ENCODE data around the gene XPO6.

Gene XPO6

GRCh38 chr16:28183484-28183883 lies 28.3 kb downstream of the XPO6 start:
- DNase-seq (ENCODE audit: low spot score) = no peak

GRCh38 chr16:28182801-28183200 lies 29.0 kb downstream of the XPO6 start:
- no peak for DNase-seq (ENCODE audit: low spot score)

GRCh38 chr16:28182183-28182582 lies 29.6 kb downstream of the XPO6 start:
- no peak for DNase-seq (ENCODE audit: low spot score)

- no peak for DNase-seq (ENCODE audit: low spot score)
These were observed 30.2 kb downstream of the XPO6 start for GRCh38 chr16:28181515-28181914.

- no peak for DNase-seq (ENCODE audit: low spot score)
These were observed 30.9 kb downstream of the XPO6 start for GRCh38 chr16:28180655-28181460.

GRCh38 chr16:28179354-28179753 lies 32.4 kb downstream of the XPO6 start:
- no peak for DNase-seq (ENCODE audit: low spot score)

GRCh38 chr16:28175715-28176114 lies 36.0 kb downstream of the XPO6 start:
- no peak for DNase-seq (ENCODE audit: low spot score)

GRCh38 chr16:28172336-28172735 lies 39.4 kb downstream of the XPO6 start:
- no peak for DNase-seq (ENCODE audit: low spot score)

GRCh38 chr16:28171816-28172215 lies 39.9 kb downstream of the XPO6 start:
- no peak for DNase-seq (ENCODE audit: low spot score)

- peak; percentile 74 for DNase-seq (ENCODE audit: low spot score)
These were observed 42.7 kb downstream of the XPO6 start for GRCh38 chr16:28168991-28169554.

- DNase-seq (ENCODE audit: low spot score) = no peak
These were observed 44.0 kb downstream of the XPO6 start for GRCh38 chr16:28167730-28168129.

- no peak for DNase-seq (ENCODE audit: low spot score)
These were observed 44.5 kb downstream of the XPO6 start for GRCh38 chr16:28167221-28167620.

- DNase-seq (ENCODE audit: low spot score) = no peak
These were observed 45.2 kb downstream of the XPO6 start for GRCh38 chr16:28166394-28167208.

- no peak for DNase-seq (ENCODE audit: low spot score)
These were observed 46.2 kb downstream of the XPO6 start for GRCh38 chr16:28165598-28165997.

- DNase-seq (ENCODE audit: low spot score) = no peak
These were observed 47.6 kb downstream of the XPO6 start for GRCh38 chr16:28164140-28164539.

GRCh38 chr16:28163699-28164098 lies 48.1 kb downstream of the XPO6 start:
- DNase-seq (ENCODE audit: low spot score) = no peak

- DNase-seq (ENCODE audit: low spot score) = no peak
These were observed 49.4 kb downstream of the XPO6 start for GRCh38 chr16:28162326-28162877.

GRCh38 chr16:28161626-28162025 lies 50.1 kb downstream of the XPO6 start:
- no peak for DNase-seq (ENCODE audit: low spot score)

- no peak for DNase-seq (ENCODE audit: low spot score)
These were observed 53.6 kb downstream of the XPO6 start for GRCh38 chr16:28158136-28158535.

GRCh38 chr16:28156056-28156680 lies 55.6 kb downstream of the XPO6 start:
- DNase-seq (ENCODE audit: low spot score) = no peak

GRCh38 chr16:28155293-28155692 lies 56.5 kb downstream of the XPO6 start:
- no peak for DNase-seq (ENCODE audit: low spot score)

GRCh38 chr16:28151180-28151579 lies 60.6 kb downstream of the XPO6 start:
- no peak for DNase-seq (ENCODE audit: low spot score)
